Measurements from ENCODE around the gene PROM1. TPM values are rescaled to one million over a fixed set of nuclear protein-coding genes. Genes with fewer than 3 reads are reported as not detected.

Gene PROM1
- total and polyA plus RNA-seq, 2 of the 8 experiments (the other 6 are each of a cell fraction or from before 2014, with no cell fraction given) = 36.0 to 59.7 TPM

GRCh38 chr4:16082426-16083240 lies 1.2 kb downstream of the PROM1 start (continued):
- TF ChIP-seq SIN3A (conservative IDR thresholded peaks at IDR 0.05 in 1 of 2, IDR thresholded peaks at IDR 0.05 in 1 of 2; ENCODE audit: low read depth in 1 of 2, low read length in 2 of 2) (0 out of 4 replicates have a peak, but pooled peaks of 1 of the 2 experiments have one; percentile 11), RAD21 (IDR thresholded peaks at IDR 0.05 in 1 of 2, conservative IDR thresholded peaks at IDR 0.05 in 1 of 2; ENCODE audit: low read depth in 2 of 2, low read length in 2 of 2) (peak in 1 of 2 experiments; percentile 14; a peak in 1 of 4 replicates), CBX5 (IDR thresholded peaks at IDR 0.05; ENCODE audit: low read depth, low read length) (no peak), CTCF (IDR thresholded peaks at IDR 0.05; ENCODE audit: control extremely low read depth in 1 of 3, insufficient read depth in 1 of 3, low read depth in 1 of 3, low read length in 3 of 3) (no peak), YY1 (IDR thresholded peaks at IDR 0.05; ENCODE audit: low read depth, low read length) (0 out of 2 replicates have a peak, but pooled peaks have one; percentile 14), KDM5A (IDR thresholded peaks at IDR 0.05; ENCODE audit: low read length) (no peak), ASH2L (IDR thresholded peaks at IDR 0.05; ENCODE audit: low read length) (peak; percentile 77), CTBP2 (IDR thresholded peaks at IDR 0.05; ENCODE audit: borderline replicate concordance, insufficient read depth, insufficient read length, low read length) (peak; percentile 76), TBP (IDR thresholded peaks at IDR 0.05; ENCODE audit: low read depth, low read length) (peak; percentile 82), POLR2A (IDR thresholded peaks at IDR 0.05; ENCODE audit: control extremely low read depth in 1 of 2, low read depth in 2 of 2, low read length in 2 of 2) (peak; percentile 65 to 92), ATF3 (IDR thresholded peaks at IDR 0.05; ENCODE audit: insufficient read depth, low read depth, low read length) (no peak), HDAC2 (IDR thresholded peaks at IDR 0.05; ENCODE audit: borderline replicate concordance in 1 of 2, low read depth in 2 of 2, low read length in 2 of 2) (peak in 1 of 2 experiments; percentile 56; a peak in 1 of 4 replicates), RXRA (IDR thresholded peaks at IDR 0.05; ENCODE audit: insufficient read depth, low read depth, low read length) (no peak), BCL11A (IDR thresholded peaks at IDR 0.05; ENCODE audit: low read depth in 2 of 2, low read length in 2 of 2) (no peak), CHD2 (IDR thresholded peaks at IDR 0.05; ENCODE audit: low read length) (peak; percentile 97), KDM4A (IDR thresholded peaks at IDR 0.05; ENCODE audit: low read depth, low read length, severe bottlenecking) (peak; percentile 62), EGR1 (IDR thresholded peaks at IDR 0.05; ENCODE audit: borderline replicate concordance, low read depth, low read length) (no peak), E2F6 (IDR thresholded peaks at IDR 0.05) (peak; percentile 20; the same call in 1 of the 2 replicates), POLR2AphosphoS5 (IDR thresholded peaks at IDR 0.05; ENCODE audit: low read depth, low read length) (peak; percentile 75)

Measured in H1 (cell line).